HepG2 (cell line): ENCODE results near the gene USP7. TPM values are rescaled to one million over a fixed set of nuclear protein-coding genes. Genes with fewer than 3 reads are reported as not detected.
A peak's percentile ranks its signal among the peaks of the same experiment; 100 is the strongest.

Experiments
- ARHGAP35 ChIP-seq: sonication (generic); formaldehyde crosslinking; IDR thresholded peaks from 2 replicates; pipeline ENCODE4 v1.9.0; 2022; ENCODE audit warnings: mild to moderate bottlenecking, inconsistent platforms, moderate library complexity, missing genetic modification reagents, borderline replicate concordance
- GATAD2A ChIP-seq: IDR thresholded peaks from 2 replicates; pipeline ENCODE4 v1.6.1; 2016
- HOMEZ ChIP-seq: IDR thresholded peaks from 2 replicates; pipeline ENCODE4 v1.6.1; 2016; ENCODE audit warnings: low read depth
- KDM6A ChIP-seq: IDR thresholded peaks from 2 replicates; pipeline ENCODE4 v1.6.1; 2016; ENCODE audit warnings: low read depth
- KLF13 ChIP-seq: sonication (generic); formaldehyde crosslinking; IDR thresholded peaks from 2 replicates; pipeline ENCODE4 v1.4.0; 2020; ENCODE audit warnings: mild to moderate bottlenecking, missing genetic modification reagents
- MBNL3 ChIP-seq: fragments of 250-450 bp; sonication (Bioruptor Pico); conservative IDR thresholded peaks from 2 replicates; pipeline ENCODE4 v1.8.0; 2022; ENCODE audit warnings: mild to moderate bottlenecking, inconsistent platforms
- NFE2 ChIP-seq: sonication (generic); formaldehyde crosslinking; IDR thresholded peaks from 2 replicates; pipeline ENCODE4 v1.4.0; 2020; ENCODE audit warnings: missing genetic modification reagents
- PHB2 ChIP-seq: fragments of 450-650 bp; IDR thresholded peaks from 2 replicates; pipeline ENCODE4 v1.6.1; 2018; ENCODE audit not compliant: partially characterized antibody
- POLR2A ChIP-seq, 2 experiments: IDR thresholded peaks; 2 replicates each; pipeline ENCODE4 v1.6.1; 2011; ENCODE audit warnings: low read depth in 2 of 2, low read length in 2 of 2, mild to moderate bottlenecking in 1 of 2, moderate library complexity in 1 of 2; ENCODE audit not compliant: insufficient read depth in 1 of 2
- TEAD2 ChIP-seq: sonication (generic); formaldehyde crosslinking; IDR thresholded peaks from 2 replicates; pipeline ENCODE4 v1.9.0; 2021; ENCODE audit warnings: missing genetic modification reagents
- THAP9 ChIP-seq: sonication (generic); formaldehyde crosslinking; IDR thresholded peaks from 2 replicates; pipeline ENCODE4; 2020; ENCODE audit warnings: missing genetic modification reagents, mild to moderate bottlenecking, borderline replicate concordance
- ZNF292 ChIP-seq: sonication (generic); formaldehyde crosslinking; IDR thresholded peaks from 2 replicates; pipeline ENCODE4 v1.8.1; 2022; ENCODE audit warnings: mild to moderate bottlenecking, low read depth, missing genetic modification reagents, borderline replicate concordance
- ZNF414 ChIP-seq: sonication (generic); formaldehyde crosslinking; IDR thresholded peaks from 2 replicates; pipeline ENCODE4 v1.5.0; 2020; ENCODE audit warnings: missing genetic modification reagents
- ZNF530 ChIP-seq: sonication (generic); formaldehyde crosslinking; IDR thresholded peaks from 2 replicates; pipeline ENCODE4 v1.5.0; 2020; ENCODE audit warnings: low read depth, mild to moderate bottlenecking, missing genetic modification reagents
- ZNF605 ChIP-seq: sonication (generic); formaldehyde crosslinking; IDR thresholded peaks from 2 replicates; pipeline ENCODE4 v1.8.0; 2022; ENCODE audit warnings: mild to moderate bottlenecking, missing genetic modification reagents
- ZNF775 ChIP-seq: sonication (generic); formaldehyde crosslinking; IDR thresholded peaks from 2 replicates; pipeline ENCODE4 v1.4.0; 2020; ENCODE audit warnings: missing genetic modification reagents, mild to moderate bottlenecking, moderate library complexity, borderline replicate concordance
- ZNF850 ChIP-seq: sonication (generic); formaldehyde crosslinking; conservative IDR thresholded peaks from 2 replicates; pipeline ENCODE4 v1.9.0; 2021; ENCODE audit warnings: mild to moderate bottlenecking, missing genetic modification reagents
- ZSCAN29 ChIP-seq: sonication (generic); formaldehyde crosslinking; conservative IDR thresholded peaks from 2 replicates; pipeline ENCODE4 v1.4.0; 2020; ENCODE audit warnings: mild to moderate bottlenecking, missing genetic modification reagents
- polyA plus RNA-seq, 8 experiments: library from polyadenylated mRNA; depleted of rRNA in 3 of 8; stranded (reverse) in 7 of 8; unstranded in 1 of 8; fragments of >200 nt; fragmentation: Illumina TruSeq in 4 of 8; extraction: Trizol in 4 of 8; gene quantifications; 2 replicates each; pipeline versions ENCODE4 v1.2.1 to v1.2.3, GENCODE V29; 2011 to 2016; ENCODE audit warnings: low read depth in 4 of 8, missing spikeins in 1 of 8, mixed read lengths in 1 of 8; ENCODE audit not compliant: insufficient read depth in 1 of 8
- total RNA-seq, 5 experiments: library from RNA; depleted of rRNA; stranded (reverse); fragments of >200 nt; fragmentation: Illumina TruSeq; extraction: Trizol; gene quantifications; 2 replicates each; pipeline ENCODE4 v1.2.3, GENCODE V29; 2016; ENCODE audit warnings: low read depth in 1 of 5
- TF ChIP-seq, protein P1 (sequence below): sonication (generic); formaldehyde crosslinking; IDR thresholded peaks from 2 replicates; pipeline ENCODE4 v1.9.0; 2021; ENCODE audit warnings: missing genetic modification reagents, borderline replicate concordance
- TF ChIP-seq, protein P2 (sequence below): sonication (generic); formaldehyde crosslinking; conservative IDR thresholded peaks from 2 replicates; pipeline ENCODE4 v1.4.0; 2020; ENCODE audit warnings: missing genetic modification reagents
- TF ChIP-seq, protein P3 (sequence below): IDR thresholded peaks from 2 replicates; pipeline ENCODE4 v1.6.1; 2016; ENCODE audit warnings: missing compliant biosample characterization, missing genetic modification reagents, borderline replicate concordance

USP7 gene
- total and polyA plus RNA-seq, 2 of the 13 experiments (the other 11 are each of a cell fraction or from before 2014, with no cell fraction given): 52.5 to 173 TPM

- TF ChIP-seq, protein P1, sequence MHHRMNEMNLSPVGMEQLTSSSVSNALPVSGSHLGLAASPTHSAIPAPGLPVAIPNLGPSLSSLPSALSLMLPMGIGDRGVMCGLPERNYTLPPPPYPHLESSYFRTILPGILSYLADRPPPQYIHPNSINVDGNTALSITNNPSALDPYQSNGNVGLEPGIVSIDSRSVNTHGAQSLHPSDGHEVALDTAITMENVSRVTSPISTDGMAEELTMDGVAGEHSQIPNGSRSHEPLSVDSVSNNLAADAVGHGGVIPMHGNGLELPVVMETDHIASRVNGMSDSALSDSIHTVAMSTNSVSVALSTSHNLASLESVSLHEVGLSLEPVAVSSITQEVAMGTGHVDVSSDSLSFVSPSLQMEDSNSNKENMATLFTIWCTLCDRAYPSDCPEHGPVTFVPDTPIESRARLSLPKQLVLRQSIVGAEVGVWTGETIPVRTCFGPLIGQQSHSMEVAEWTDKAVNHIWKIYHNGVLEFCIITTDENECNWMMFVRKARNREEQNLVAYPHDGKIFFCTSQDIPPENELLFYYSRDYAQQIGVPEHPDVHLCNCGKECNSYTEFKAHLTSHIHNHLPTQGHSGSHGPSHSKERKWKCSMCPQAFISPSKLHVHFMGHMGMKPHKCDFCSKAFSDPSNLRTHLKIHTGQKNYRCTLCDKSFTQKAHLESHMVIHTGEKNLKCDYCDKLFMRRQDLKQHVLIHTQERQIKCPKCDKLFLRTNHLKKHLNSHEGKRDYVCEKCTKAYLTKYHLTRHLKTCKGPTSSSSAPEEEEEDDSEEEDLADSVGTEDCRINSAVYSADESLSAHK (CRISPR knock-in tag): no peak
- TF ChIP-seq ZNF292 (CRISPR knock-in tag): no peak
- TF ChIP-seq, protein P2, sequence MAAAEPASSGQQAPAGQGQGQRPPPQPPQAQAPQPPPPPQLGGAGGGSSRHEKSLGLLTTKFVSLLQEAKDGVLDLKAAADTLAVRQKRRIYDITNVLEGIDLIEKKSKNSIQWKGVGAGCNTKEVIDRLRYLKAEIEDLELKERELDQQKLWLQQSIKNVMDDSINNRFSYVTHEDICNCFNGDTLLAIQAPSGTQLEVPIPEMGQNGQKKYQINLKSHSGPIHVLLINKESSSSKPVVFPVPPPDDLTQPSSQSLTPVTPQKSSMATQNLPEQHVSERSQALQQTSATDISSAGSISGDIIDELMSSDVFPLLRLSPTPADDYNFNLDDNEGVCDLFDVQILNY (CRISPR knock-in tag): no peak
- no peak for TF ChIP-seq HOMEZ (CRISPR knock-in tag)
- no peak for TF ChIP-seq ZNF530 (CRISPR knock-in tag)
- no peak for TF ChIP-seq PHB2
- TF ChIP-seq ZNF850 (CRISPR knock-in tag): no peak
- no peak for TF ChIP-seq TEAD2 (CRISPR knock-in tag)
- no peak for TF ChIP-seq MBNL3 (CRISPR knock-in tag)
- no peak; a peak in 1 of 4 replicates for TF ChIP-seq POLR2A (IDR thresholded peaks at IDR 0.05; ENCODE audit: insufficient read depth in 1 of 2, low read depth in 2 of 2, low read length in 2 of 2)
- no peak for TF ChIP-seq ARHGAP35 (CRISPR knock-in tag)
- TF ChIP-seq KDM6A (CRISPR knock-in tag): no peak
- TF ChIP-seq THAP9: no peak
- TF ChIP-seq GATAD2A (CRISPR knock-in tag): no peak
- TF ChIP-seq ZSCAN29 (CRISPR knock-in tag): no peak
- no peak for TF ChIP-seq NFE2 (CRISPR knock-in tag)
- TF ChIP-seq, protein P3, sequence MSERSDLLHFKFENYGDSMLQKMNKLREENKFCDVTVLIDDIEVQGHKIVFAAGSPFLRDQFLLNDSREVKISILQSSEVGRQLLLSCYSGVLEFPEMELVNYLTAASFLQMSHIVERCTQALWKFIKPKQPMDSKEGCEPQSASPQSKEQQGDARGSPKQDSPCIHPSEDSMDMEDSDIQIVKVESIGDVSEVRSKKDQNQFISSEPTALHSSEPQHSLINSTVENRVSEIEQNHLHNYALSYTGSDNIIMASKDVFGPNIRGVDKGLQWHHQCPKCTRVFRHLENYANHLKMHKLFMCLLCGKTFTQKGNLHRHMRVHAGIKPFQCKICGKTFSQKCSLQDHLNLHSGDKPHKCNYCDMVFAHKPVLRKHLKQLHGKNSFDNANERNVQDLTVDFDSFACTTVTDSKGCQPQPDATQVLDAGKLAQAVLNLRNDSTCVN (CRISPR knock-in tag): no peak
- no peak for TF ChIP-seq ZNF414
- 0 out of 2 replicates have a peak, but pooled peaks have one; percentile 50 for TF ChIP-seq ZNF605 (CRISPR knock-in tag)
- TF ChIP-seq ZNF775: no peak
- no peak for TF ChIP-seq KLF13
Observed at GRCh38 chr16:8905168-8905762, 58.4 kb downstream of the USP7 start (continued).
